Measurements from ENCODE around the gene MIS18BP1. TPM values are rescaled to one million over a fixed set of nuclear protein-coding genes. Genes with fewer than 3 reads are reported as not detected.

The MIS18BP1 gene
- total and polyA plus RNA-seq, 4 donors = 6.8 to 46.1 (median 13.6) TPM

DNA sequence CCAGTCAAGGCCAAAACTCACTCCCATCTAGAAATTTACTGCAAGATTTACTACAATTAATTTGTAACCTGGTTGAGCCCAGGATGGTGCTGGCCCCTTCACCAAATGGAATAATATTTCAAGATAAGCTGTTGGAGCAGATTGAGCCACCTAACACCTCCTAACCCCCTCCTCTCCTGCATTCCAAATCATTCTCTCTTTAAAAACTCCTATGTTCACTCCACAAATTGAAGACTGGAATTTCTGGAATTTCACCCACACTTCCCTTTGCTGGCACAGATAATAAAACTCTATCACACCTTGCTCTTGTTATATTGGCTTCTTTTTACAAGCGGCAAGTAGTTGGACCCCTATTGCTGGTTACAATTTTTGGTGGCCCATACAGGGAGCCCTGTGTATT is 41.7 kb downstream of the MIS18BP1 start:
- Histone ChIP-seq H3K4me3 (no peak overlapping the region), H3K27ac (ENCODE audit: low read depth in 1 of 2, low read length in 1 of 2) (no peak overlapping the region), H3K36me3 (ENCODE audit: control insufficient read depth in 4 of 4, insufficient read depth in 4 of 4, low read length in 4 of 4) (peaks cover 4 to 14% (median 10%) of the 10 kb centered on the region in 4 donors), H3K27me3 (ENCODE audit: control insufficient read depth in 3 of 3, insufficient read depth in 3 of 3, low read length in 2 of 3) (no peaks in the 10 kb centered on the region), H3K9ac (ENCODE audit: insufficient read depth in 1 of 2, low read length in 2 of 2) (no peak overlapping the region), H3K4me1 (ENCODE audit: control insufficient read depth in 5 of 5, insufficient read depth in 5 of 5, low read length in 5 of 5) (peaks cover 0 to 3% (median 0%) of the 10 kb centered on the region in 5 donors), H3K9me3 (ENCODE audit: control insufficient read depth in 4 of 4, insufficient read depth in 3 of 4, low read length in 3 of 4) (no peaks in the 10 kb centered on the region)
- ATAC-seq (ENCODE audit: insufficient read depth, low FRiP score) = no peak
- TF ChIP-seq, protein P1, sequence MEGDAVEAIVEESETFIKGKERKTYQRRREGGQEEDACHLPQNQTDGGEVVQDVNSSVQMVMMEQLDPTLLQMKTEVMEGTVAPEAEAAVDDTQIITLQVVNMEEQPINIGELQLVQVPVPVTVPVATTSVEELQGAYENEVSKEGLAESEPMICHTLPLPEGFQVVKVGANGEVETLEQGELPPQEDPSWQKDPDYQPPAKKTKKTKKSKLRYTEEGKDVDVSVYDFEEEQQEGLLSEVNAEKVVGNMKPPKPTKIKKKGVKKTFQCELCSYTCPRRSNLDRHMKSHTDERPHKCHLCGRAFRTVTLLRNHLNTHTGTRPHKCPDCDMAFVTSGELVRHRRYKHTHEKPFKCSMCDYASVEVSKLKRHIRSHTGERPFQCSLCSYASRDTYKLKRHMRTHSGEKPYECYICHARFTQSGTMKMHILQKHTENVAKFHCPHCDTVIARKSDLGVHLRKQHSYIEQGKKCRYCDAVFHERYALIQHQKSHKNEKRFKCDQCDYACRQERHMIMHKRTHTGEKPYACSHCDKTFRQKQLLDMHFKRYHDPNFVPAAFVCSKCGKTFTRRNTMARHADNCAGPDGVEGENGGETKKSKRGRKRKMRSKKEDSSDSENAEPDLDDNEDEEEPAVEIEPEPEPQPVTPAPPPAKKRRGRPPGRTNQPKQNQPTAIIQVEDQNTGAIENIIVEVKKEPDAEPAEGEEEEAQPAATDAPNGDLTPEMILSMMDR (IDR thresholded peaks at IDR 0.05; ENCODE audit: control extremely low read depth, extremely low read depth) = no peak
- no peak for DNase-seq
- WGBS, 2 donors = 88 to 98% methylated on average over 1 of the region's 1 CpG

DNA sequence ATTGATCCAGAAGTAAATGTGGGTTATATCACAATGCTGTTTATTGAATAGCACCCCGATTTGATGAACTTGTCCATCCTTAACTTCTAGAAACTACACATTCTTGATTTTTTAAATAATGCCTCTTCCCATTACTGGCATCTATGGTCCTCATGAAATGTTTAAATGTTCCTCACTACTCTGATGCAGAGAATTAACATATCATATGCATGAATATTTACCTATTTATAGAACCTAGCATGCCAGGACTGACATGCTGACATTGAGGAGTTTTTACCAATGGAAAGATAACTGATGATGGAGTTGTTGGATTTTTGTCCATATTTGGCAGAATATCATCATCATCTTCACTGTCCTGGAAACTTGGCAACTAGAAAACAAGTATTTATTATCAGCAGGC is 42.8 kb downstream of the MIS18BP1 start:
- H3K27me3 ChIP-seq (ENCODE audit: control insufficient read depth in 3 of 3, insufficient read depth in 3 of 3, low read length in 2 of 3) = no peaks in the 10 kb centered on the region
- ATAC-seq (ENCODE audit: insufficient read depth, low FRiP score) (no peak), DNase-seq (no peak)
- H3K36me3 ChIP-seq (ENCODE audit: control insufficient read depth in 4 of 4, insufficient read depth in 4 of 4, low read length in 4 of 4) = peaks cover 4 to 15% (median 11%) of the 10 kb centered on the region in 4 donors
- TF ChIP-seq, protein P1 (IDR thresholded peaks at IDR 0.05; ENCODE audit: control extremely low read depth, extremely low read depth) = no peak
- no peak overlapping the region for H3K9ac ChIP-seq (ENCODE audit: insufficient read depth in 1 of 2, low read length in 2 of 2)
- peaks cover 0 to 3% (median 0%) of the 10 kb centered on the region in 5 donors for H3K4me1 ChIP-seq (ENCODE audit: control insufficient read depth in 5 of 5, insufficient read depth in 5 of 5, low read length in 5 of 5)
- H3K9me3 ChIP-seq (ENCODE audit: control insufficient read depth in 4 of 4, insufficient read depth in 3 of 4, low read length in 3 of 4) = no peaks in the 10 kb centered on the region
- H3K27ac ChIP-seq (ENCODE audit: low read depth in 1 of 2, low read length in 1 of 2) = no peak overlapping the region
- H3K4me3 ChIP-seq = no peak overlapping the region
- 97 to 98% methylated on average over 1 of the region's 1 CpG for WGBS, 2 donors

DNA sequence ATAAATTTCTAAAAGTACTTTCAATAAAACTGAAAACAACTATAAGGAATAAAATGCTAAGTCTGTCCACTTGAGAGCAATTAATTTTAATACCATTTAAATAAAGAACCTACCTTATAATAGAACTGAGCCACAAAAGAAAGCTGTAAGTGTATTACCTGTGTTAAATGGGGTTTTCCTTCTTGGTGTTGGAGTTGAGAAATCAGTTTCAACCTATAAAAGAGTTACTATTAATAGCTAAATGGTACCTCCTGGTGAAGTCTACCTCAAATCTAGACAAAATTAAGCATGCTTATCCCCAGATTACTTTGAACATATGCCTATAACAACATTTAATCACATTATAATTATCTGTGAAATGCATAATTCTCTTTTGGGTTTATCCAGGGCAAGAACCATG is 48.8 kb downstream of the MIS18BP1 start:
- no peak for ATAC-seq (ENCODE audit: insufficient read depth, low FRiP score)
- Histone ChIP-seq H3K4me1 (ENCODE audit: control insufficient read depth in 5 of 5, insufficient read depth in 5 of 5, low read length in 5 of 5) (no peaks in the 10 kb centered on the region), H3K9ac (ENCODE audit: insufficient read depth in 1 of 2, low read length in 2 of 2) (no peak overlapping the region), H3K9me3 (ENCODE audit: control insufficient read depth in 4 of 4, insufficient read depth in 3 of 4, low read length in 3 of 4) (no peaks in the 10 kb centered on the region), H3K27ac (ENCODE audit: low read depth in 1 of 2, low read length in 1 of 2) (no peak overlapping the region), H3K36me3 (ENCODE audit: control insufficient read depth in 4 of 4, insufficient read depth in 4 of 4, low read length in 4 of 4) (peaks cover 0 to 14% (median 5%) of the 10 kb centered on the region in 4 donors), H3K4me3 (no peak overlapping the region), H3K27me3 (ENCODE audit: control insufficient read depth in 3 of 3, insufficient read depth in 3 of 3, low read length in 2 of 3) (no peaks in the 10 kb centered on the region)
- no peak for DNase-seq
- TF ChIP-seq, protein P1 (IDR thresholded peaks at IDR 0.05; ENCODE audit: control extremely low read depth, extremely low read depth) = no peak

DNA sequence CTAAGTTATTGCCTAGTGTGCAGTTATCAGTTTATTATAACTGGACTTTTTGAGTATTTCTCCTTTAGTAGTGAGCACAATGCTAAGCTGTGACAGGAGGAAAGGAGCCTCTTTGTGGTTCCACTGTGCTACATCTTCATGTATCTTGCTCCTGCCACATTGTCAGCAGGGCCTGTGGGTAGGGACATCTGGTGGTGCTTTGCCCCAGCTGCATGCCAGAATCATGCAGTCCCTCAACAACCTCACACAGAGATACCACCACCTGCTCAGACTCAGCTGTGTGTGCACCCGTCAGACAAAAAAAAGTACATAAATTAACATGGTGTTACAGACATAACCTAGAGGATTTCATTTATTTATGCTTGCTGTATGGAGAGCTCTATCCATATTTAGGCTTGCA is 51.1 kb downstream of the MIS18BP1 start:
- Histone ChIP-seq H3K27ac (ENCODE audit: low read depth in 1 of 2, low read length in 1 of 2) (no peak overlapping the region), H3K27me3 (ENCODE audit: control insufficient read depth in 3 of 3, insufficient read depth in 3 of 3, low read length in 2 of 3) (no peaks in the 10 kb centered on the region), H3K4me1 (ENCODE audit: control insufficient read depth in 5 of 5, insufficient read depth in 5 of 5, low read length in 5 of 5) (no peaks in the 10 kb centered on the region), H3K36me3 (ENCODE audit: control insufficient read depth in 4 of 4, insufficient read depth in 4 of 4, low read length in 4 of 4) (peaks cover 0 to 14% (median 2%) of the 10 kb centered on the region in 4 donors), H3K9me3 (ENCODE audit: control insufficient read depth in 4 of 4, insufficient read depth in 3 of 4, low read length in 3 of 4) (no peaks in the 10 kb centered on the region), H3K9ac (ENCODE audit: insufficient read depth in 1 of 2, low read length in 2 of 2) (no peak overlapping the region), H3K4me3 (no peak overlapping the region)
- ATAC-seq (ENCODE audit: insufficient read depth, low FRiP score) (no peak), DNase-seq (peak in 2 of 3 donors; percentile 7 to 8)
- TF ChIP-seq, protein P1 (IDR thresholded peaks at IDR 0.05; ENCODE audit: control extremely low read depth, extremely low read depth) = no peak
- 47 to 68% methylated on average over 1 of the region's 1 CpG for WGBS, 2 donors
